Nephron progenitor cell (in vitro differentiated cells): ENCODE data around the gene HSPB3.
"Not testable (repeated sequence)": the region's sequence is repeated elsewhere in the genome, so short reads cannot be mapped to it uniquely, and the experiment has no call there.

ENCODE experiments used
- DNase-seq: peaks from one replicate; pipeline ENCODE4 v3.0.0; 2021
- H3K27ac Mint-ChIP-seq: 2 replicates; pipeline ENCODE4 v1.8.0; 2021; ENCODE audit warnings: mild to moderate bottlenecking, moderate library complexity, mixed read lengths
- H3K27me3 Mint-ChIP-seq: 2 replicates; pipeline ENCODE4 v1.8.0; 2021; ENCODE audit warnings: mild to moderate bottlenecking, low read depth, mixed read lengths; ENCODE audit not compliant: poor library complexity
- H3K36me3 Mint-ChIP-seq: 2 replicates; pipeline ENCODE4 v1.8.0; 2021; ENCODE audit warnings: low read depth, mixed read lengths
- H3K4me1 Mint-ChIP-seq: 2 replicates; pipeline ENCODE4 v1.8.0; 2021; ENCODE audit warnings: mixed read lengths
- H3K4me3 Mint-ChIP-seq: 2 replicates; pipeline ENCODE4 v1.8.0; 2021; ENCODE audit warnings: mild to moderate bottlenecking, moderate library complexity, mixed read lengths
- H3K9me3 Mint-ChIP-seq: 2 replicates; pipeline ENCODE4 v1.8.0; 2021; ENCODE audit warnings: mild to moderate bottlenecking, moderate library complexity, mixed read lengths
- TF ChIP-seq, protein P1 (sequence below): fragments of 200-600 bp; sonication (generic); IDR thresholded peaks from 2 replicates; pipeline ENCODE4 v1.5.0; 2021; ENCODE audit warnings: antibody characterized with exemption

Gene HSPB3

DNA sequence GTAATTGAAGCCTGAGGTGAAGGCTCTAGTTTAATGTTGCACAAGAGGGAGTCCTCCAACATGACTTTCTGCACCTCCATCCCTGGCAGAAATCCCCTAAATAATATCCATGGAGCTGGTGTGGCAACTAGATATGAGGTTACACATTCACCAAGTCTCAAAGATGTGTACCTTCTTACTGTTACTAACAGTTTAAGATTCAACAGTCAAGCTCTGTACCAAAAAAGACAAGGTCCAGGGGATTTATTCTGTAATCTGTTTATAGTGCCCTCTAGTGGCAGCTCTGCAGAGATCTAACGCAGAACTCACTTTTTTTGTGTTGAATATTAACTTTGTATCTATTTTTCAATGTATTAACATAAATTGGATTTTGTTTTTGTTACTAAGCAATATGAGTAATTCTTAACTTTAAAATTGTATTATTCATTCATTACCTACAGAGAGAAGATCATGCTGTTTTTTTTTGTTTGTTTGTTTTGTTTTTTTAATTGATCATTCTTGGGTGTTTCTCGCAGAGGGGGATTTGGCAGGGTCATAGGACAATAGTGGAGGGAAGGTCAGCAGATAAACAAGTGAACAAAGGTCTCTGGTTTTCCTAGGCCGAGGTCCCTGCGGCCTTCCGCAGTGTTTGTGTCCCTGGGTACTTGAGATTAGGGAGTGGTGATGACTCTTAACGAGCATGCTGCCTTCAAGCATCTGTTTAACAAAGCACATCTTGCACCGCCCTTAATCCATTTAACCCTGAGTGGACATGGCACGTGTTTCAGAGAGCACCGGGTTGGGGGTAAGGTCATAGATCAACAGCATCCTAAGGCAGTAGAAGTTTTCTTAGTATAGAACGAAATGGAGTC is 35.7 kb upstream of the HSPB3 start:
- peak; percentile 14 for DNase-seq
- TF ChIP-seq, protein P1, sequence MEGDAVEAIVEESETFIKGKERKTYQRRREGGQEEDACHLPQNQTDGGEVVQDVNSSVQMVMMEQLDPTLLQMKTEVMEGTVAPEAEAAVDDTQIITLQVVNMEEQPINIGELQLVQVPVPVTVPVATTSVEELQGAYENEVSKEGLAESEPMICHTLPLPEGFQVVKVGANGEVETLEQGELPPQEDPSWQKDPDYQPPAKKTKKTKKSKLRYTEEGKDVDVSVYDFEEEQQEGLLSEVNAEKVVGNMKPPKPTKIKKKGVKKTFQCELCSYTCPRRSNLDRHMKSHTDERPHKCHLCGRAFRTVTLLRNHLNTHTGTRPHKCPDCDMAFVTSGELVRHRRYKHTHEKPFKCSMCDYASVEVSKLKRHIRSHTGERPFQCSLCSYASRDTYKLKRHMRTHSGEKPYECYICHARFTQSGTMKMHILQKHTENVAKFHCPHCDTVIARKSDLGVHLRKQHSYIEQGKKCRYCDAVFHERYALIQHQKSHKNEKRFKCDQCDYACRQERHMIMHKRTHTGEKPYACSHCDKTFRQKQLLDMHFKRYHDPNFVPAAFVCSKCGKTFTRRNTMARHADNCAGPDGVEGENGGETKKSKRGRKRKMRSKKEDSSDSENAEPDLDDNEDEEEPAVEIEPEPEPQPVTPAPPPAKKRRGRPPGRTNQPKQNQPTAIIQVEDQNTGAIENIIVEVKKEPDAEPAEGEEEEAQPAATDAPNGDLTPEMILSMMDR: peak; percentile 82
- H3K27ac Mint-ChIP-seq, H3K4me1 Mint-ChIP-seq, H3K9me3 Mint-ChIP-seq, H3K36me3 Mint-ChIP-seq, H3K27me3 Mint-ChIP-seq, H3K4me3 Mint-ChIP-seq: not testable (repeated sequence)

GRCh38 chr5:54420511-54420910 is 35.0 kb upstream of the HSPB3 start:
- H3K27me3 Mint-ChIP-seq: not testable (repeated sequence)

DNA sequence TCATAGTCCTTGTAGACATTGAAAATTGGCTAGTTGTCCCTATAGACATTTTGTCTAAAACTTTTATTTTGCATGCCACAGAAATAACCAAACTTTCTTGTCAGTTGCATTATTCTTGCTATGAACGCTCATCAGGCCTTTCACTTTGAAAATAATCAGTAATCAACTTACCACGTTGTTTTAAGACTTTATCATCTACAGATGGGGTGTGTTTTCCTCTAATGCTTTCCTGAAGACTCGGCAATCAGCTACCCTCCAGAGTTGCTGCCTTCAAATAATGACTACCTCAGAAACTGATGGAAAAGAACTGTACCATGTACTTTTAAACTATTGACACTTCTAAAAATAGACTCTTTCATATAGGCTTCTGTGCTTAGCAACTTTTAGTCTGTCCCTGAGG is 33.5 kb upstream of the HSPB3 start:
- TF ChIP-seq, protein P1: no peak
- no peak for DNase-seq
- H3K27me3 Mint-ChIP-seq: peaks cover 2% of the 10 kb centered on the region
- H3K9me3 Mint-ChIP-seq: peaks cover 8% of the 10 kb centered on the region
- no peak overlapping the region for H3K4me3 Mint-ChIP-seq
- no peak overlapping the region for H3K27ac Mint-ChIP-seq
- peaks cover 5% of the 10 kb centered on the region for H3K36me3 Mint-ChIP-seq
- no peaks in the 10 kb centered on the region for H3K4me1 Mint-ChIP-seq

More at GRCh38 chr5:54420511-54420910, 35.0 kb upstream of the HSPB3 start:
- not testable (repeated sequence) for H3K9me3 Mint-ChIP-seq, H3K36me3 Mint-ChIP-seq, H3K4me1 Mint-ChIP-seq, DNase-seq, H3K27ac Mint-ChIP-seq, H3K4me3 Mint-ChIP-seq

DNA sequence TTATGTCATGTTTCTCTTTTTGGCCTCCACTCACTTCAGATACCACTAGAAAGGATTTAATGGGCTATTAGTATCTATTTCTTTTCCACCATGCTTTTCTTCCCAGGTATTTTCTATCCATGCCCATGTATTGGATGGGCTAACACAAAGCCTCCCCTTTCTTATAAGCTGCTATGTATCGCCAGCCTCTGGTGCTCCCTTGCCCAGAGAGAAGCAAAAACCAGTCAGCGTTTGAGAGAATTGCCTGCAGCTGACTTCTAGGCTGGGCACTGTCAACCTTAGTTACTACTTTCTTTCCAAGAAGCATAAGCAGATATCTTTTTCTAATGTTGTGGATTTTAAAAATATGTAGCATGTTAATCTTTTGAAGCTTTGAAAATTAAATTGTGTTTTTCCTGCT is 30.2 kb upstream of the HSPB3 start:
- H3K36me3 Mint-ChIP-seq: no peaks in the 10 kb centered on the region
- no peak for DNase-seq
- H3K4me1 Mint-ChIP-seq: no peaks in the 10 kb centered on the region
- H3K9me3 Mint-ChIP-seq: peaks cover under 1% of the 10 kb centered on the region
- TF ChIP-seq, protein P1: no peak
- H3K27me3 Mint-ChIP-seq: peaks cover 3% of the 10 kb centered on the region
- no peak overlapping the region for H3K4me3 Mint-ChIP-seq
- H3K27ac Mint-ChIP-seq: no peak overlapping the region

DNA sequence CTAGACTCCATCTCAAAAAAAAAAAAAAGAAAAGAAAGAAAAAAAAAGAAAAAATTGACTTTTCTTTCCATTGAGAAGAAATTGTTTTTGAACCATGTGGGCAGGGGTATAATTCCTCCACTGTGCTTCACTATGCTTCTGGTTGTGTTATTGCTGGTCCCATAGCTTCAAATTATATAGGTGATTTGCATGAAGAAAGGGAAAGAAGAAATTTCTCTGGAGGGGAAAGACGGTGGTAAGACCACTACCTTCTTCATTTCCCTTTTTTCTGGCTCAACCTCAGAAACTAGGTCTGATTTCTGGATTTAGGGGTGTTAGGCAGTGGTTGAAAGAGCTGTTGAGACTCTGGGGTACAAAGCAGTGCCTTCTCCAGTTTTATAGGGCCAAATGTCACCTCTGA is 29.3 kb upstream of the HSPB3 start:
- no peaks in the 10 kb centered on the region for H3K4me1 Mint-ChIP-seq
- no peaks in the 10 kb centered on the region for H3K36me3 Mint-ChIP-seq
- H3K27ac Mint-ChIP-seq: no peak overlapping the region
- H3K4me3 Mint-ChIP-seq: no peak overlapping the region
- TF ChIP-seq, protein P1: no peak
- no peak for DNase-seq
- H3K9me3 Mint-ChIP-seq: no peaks in the 10 kb centered on the region
- peaks cover 3% of the 10 kb centered on the region for H3K27me3 Mint-ChIP-seq

GRCh38 chr5:54434650-54435049 is 20.8 kb upstream of the HSPB3 start:
- H3K36me3 Mint-ChIP-seq, H3K4me3 Mint-ChIP-seq, DNase-seq, H3K9me3 Mint-ChIP-seq, H3K4me1 Mint-ChIP-seq, H3K27ac Mint-ChIP-seq, H3K27me3 Mint-ChIP-seq: not testable (repeated sequence)
